Left colon (tissue), 2 donors: ENCODE results near the gene NEUROD1. TPM values are rescaled to one million over a fixed set of nuclear protein-coding genes. Genes with fewer than 3 reads are reported as not detected.
"Not testable (repeated sequence)": the region's sequence is repeated elsewhere in the genome, so short reads cannot be mapped to it uniquely, and the experiment has no call there.

Experiments
- ATAC-seq: fragments of 200-7000 bp; cut with Tn5 transposase; one replicate; pipeline ENCODE4 v1.9.1; 2020; ENCODE audit warnings: mild to moderate bottlenecking, moderate library complexity
- DNase-seq, 2 donors: peaks; one replicate each; pipeline ENCODE4 v3.0.0-alpha.2; 2020
- intact Hi-C, 2 donors: fragments of 100-400 bp; cut with DNase I in 1 of 2; cut with micrococcal nuclease in 1 of 2; formaldehyde crosslinking; loops; one replicate each; pipeline versions ENCODE4 v1.11.2 to v1.14.0; 2022; cut with DNase I, micrococcal nuclease
- long read RNA-seq: library from polyadenylated mRNA; unstranded; transcript quantifications from one replicate; pipeline ENCODE4 v2.0.0, GENCODE V29; 2021
- total RNA-seq, 2 donors: library from RNA; stranded (reverse); fragmentation: NEBNext Ultra II Directional; extraction: Animal tissue kit (Norgen Biotek cat#: 25700); gene quantifications; one replicate each; pipeline ENCODE4 v1.2.1, GENCODE V29; 2021
- donor health status: DM: no; HTN: no; CAD: no.
- donor health status: DM: yes; HTN: yes; CAD: no.

NEUROD1 gene
- total RNA-seq = 1 to 10 TPM; 2.2 to 3.3 TPM
- long read RNA-seq, partial matches to known transcripts = 0 of 2 reads
- long read RNA-seq, other reads (novel, unspliced or antisense) = 2 of 2 reads

GRCh38 chr2:181680055-181680936, at the start of gene NEUROD1:
TSS of gene NEUROD1 (minus strand) at chr2:181680517. CDS start at chr2:181678860, 1,657 bp downstream.
- intact Hi-C loops = no loop called here
- ATAC-seq (peak; percentile 37), DNase-seq (no peak)

DNA sequence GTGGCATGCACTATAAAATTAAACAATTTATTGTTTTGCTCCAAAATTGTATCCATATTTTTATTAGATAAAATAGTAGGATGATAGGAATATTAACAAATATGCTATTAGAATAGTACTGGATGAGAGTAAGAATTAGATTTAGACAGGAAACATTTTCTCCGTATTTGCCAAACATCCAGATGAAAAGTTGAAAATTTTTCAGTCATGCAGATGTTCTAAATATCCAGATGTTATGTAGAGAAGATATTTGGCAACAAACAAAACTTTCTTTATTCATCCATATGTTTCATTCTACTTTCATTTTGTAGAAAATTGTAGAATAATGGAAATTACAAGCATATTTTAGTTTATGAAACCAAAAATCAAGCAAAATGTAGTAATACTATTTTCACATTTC, 45.2 kb upstream of the NEUROD1 start:
- intact Hi-C loops = no loop called here
- ATAC-seq (no peak), DNase-seq (no peak)

DNA sequence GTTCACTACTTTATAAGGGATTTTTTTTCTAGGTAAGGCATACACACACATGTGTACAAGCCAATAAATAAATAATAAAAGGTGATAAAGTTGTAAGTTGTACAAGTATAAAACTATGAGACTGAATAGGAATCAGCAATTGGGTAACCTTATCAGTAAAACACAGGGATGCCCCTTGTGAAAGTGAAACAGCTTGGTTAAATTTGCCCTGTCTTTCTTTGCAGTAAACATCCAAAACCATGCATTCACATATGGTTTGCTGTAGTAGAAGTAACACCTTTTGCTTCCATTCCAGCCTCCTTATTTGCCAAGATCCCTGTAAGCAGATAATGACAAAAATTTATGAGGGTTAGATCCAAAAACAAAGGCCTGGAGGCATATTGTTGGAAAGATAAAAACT, 44.3 kb upstream of the NEUROD1 start:
- DNase-seq (no peak), ATAC-seq (no peak)
- intact Hi-C loops = no loop called here

GRCh38 chr2:181723731-181724130, 43.4 kb upstream of the NEUROD1 start:
- DNase-seq = no peak
- intact Hi-C loops = no loop called here
- no peak for ATAC-seq

- ATAC-seq (peak; percentile 79), DNase-seq (peak; percentile 40 to 80)
- intact Hi-C loops = loop anchor here in 1 of 2 donors (5.0 to 10.0 kb wide), 2 partner anchors 140 to 638 kb away; no protein-coding TSS in a partner anchor
These were observed 34.8 kb upstream of the NEUROD1 start for GRCh38 chr2:181715033-181715630.

- DNase-seq, ATAC-seq: not testable (repeated sequence)
- intact Hi-C loops = loop anchor here in 1 of 2 donors (5.0 to 10.0 kb wide), 2 partner anchors 136 to 1589 kb away; no protein-coding TSS in a partner anchor
These were observed 30.7 kb upstream of the NEUROD1 start for GRCh38 chr2:181711051-181711450.

DNA sequence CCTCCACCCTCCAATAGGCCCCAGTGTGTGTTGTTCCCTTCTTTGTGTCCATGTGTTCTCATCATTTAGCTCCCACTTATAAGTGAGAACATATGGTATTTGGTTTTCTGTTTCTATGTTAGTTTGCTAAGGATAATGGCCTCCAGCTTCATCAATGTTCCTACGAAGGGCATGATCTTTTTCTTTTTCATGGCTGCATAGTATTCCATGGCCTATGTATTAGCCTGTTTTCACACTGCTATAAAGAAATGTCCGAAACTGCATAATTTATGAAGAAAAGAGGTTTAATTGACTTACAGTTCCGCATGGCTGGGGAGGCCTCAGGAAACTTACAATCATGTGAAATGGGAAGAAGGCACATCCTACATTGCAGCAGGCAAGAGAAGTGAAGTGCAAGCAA, 22.2 kb upstream of the NEUROD1 start:
- ATAC-seq, intact Hi-C loops, DNase-seq: not testable (repeated sequence)

GRCh38 chr2:181698223-181698622, 17.9 kb upstream of the NEUROD1 start:
- intact Hi-C loops = no loop called here
- no peak for DNase-seq

DNA sequence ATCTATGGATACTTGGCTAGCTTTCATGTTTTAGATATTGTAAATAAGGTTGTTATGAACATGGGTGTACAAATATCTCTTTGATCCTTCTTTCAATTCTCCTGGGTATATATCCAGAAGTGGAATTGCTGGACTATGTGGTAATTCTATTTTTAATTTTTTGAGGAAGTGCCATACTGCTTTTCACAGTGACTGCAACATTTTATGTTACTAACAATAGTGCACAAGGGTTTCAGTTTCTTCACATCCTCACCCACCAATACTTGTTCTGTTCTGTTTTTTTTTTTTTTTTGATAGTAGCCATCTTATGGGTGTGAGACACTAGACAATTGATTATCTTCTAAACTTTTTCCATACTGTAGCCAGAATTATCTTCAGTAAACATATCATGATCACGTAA, 17.3 kb upstream of the NEUROD1 start:
- DNase-seq = no peak
- intact Hi-C loops = no loop called here
- no peak for ATAC-seq

More at GRCh38 chr2:181698223-181698622, 17.9 kb upstream of the NEUROD1 start:
- ATAC-seq = no peak

GRCh38 chr2:181697126-181697525, 16.8 kb upstream of the NEUROD1 start:
- DNase-seq = no peak
- no peak for ATAC-seq
- intact Hi-C loops = no loop called here

DNA sequence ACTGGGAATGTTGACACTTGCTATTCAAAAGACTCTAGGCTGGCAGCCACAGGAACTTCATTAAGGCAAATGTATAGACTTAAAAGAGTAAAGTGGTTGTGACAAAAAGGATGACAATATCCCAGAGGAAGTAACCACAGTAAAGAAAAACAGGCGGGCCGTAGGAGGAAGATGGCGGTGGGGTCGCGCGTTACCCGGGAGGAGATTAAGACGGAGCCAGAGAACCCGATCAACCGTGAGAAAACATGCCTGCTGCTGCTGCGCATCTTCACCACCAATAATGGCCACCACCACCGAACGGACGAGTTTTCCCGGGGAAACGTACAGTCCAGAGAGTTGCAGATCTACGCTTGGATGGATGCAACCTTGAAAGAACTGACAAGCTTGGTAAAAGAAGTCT, 14.0 kb upstream of the NEUROD1 start:
- no peak for ATAC-seq
- intact Hi-C loops = no loop called here
- no peak for DNase-seq

DNA sequence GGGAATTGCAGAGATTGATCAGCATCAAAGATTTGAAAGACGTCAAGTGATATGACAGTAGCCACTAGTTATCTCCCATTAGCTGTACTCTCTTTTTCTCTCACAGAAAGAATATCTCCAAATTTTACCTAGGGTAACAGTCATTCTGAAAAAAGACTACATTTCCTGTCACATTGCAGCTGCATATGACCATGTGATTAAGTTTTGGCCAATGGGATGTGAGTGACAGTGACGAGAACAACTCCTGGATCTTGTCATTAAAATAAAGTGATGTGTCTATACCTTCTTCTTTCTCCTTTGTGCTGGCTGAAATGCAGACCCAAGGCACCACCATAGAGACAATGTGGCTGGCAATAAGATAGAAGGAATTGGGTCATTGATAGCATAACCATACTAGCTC, 10.5 kb upstream of the NEUROD1 start:
- ATAC-seq (no peak), DNase-seq (no peak)
- intact Hi-C loops = no loop called here

GRCh38 chr2:181686576-181687185, 6.4 kb upstream of the NEUROD1 start:
- no peak for DNase-seq
- ATAC-seq = no peak
- intact Hi-C loops = no loop called here

DNA sequence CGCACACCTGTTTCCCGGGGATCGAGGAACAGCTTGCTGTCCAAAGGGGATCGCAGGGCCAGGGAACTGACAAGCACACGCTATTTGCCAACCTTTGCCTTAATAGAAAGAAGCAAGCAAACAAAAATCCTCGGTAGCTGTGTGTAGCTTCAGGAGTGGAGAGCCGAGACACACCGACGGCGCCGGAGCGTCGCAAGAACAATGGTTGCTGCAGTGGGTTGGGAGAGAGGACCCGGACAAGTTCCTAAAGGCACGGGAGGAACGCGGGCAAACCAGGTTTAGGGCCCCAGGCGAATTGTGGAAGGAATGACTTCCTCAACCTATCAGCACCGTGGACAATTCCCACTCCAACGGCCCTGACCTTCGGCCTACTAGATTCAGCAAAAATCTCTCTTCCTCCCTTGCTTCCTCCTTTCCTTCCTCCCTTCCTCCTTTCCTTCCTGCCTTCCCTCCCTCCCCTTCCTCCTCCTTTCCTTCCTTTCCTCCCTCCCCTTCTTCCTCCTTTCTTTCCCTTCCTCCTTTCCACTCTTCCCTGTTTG, 4.9 kb upstream of the NEUROD1 start:
- no peak for ATAC-seq
- DNase-seq = no peak
- intact Hi-C loops = no loop called here

DNA sequence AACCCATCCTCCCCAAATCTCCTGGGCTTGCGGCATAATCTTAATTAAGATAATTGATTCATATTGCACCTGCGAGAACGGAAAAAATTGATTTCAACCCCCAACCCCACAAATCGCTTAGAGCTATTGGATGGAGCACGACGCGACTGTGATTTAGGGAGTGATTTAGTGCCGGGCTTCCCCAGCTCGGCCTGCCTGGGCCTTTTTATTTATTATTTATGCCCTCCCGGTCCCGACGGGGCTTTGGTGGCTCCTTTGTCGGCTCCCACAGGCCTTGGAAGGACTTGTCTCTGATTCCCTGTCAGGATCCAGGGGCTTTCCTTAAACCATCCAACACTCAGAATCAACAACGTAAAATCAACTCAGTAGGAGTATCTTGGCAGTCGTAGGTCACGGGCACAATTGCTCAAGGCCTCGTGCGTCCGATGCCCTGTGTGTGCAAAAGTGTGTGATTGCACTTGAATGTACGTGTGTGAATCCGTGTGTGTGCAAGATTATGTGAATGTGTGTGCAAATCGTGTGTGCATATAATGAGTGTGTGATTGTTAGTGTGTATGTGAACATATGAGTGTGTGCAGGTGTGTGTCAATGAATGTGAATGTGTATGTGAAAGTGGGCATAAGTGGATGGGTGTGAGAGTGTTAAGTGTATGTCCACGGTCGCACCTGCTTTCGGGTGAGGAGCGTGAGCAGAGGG, 4.3 kb upstream of the NEUROD1 start:
- DNase-seq (no peak), ATAC-seq (no peak)
- intact Hi-C loops = no loop called here

DNA sequence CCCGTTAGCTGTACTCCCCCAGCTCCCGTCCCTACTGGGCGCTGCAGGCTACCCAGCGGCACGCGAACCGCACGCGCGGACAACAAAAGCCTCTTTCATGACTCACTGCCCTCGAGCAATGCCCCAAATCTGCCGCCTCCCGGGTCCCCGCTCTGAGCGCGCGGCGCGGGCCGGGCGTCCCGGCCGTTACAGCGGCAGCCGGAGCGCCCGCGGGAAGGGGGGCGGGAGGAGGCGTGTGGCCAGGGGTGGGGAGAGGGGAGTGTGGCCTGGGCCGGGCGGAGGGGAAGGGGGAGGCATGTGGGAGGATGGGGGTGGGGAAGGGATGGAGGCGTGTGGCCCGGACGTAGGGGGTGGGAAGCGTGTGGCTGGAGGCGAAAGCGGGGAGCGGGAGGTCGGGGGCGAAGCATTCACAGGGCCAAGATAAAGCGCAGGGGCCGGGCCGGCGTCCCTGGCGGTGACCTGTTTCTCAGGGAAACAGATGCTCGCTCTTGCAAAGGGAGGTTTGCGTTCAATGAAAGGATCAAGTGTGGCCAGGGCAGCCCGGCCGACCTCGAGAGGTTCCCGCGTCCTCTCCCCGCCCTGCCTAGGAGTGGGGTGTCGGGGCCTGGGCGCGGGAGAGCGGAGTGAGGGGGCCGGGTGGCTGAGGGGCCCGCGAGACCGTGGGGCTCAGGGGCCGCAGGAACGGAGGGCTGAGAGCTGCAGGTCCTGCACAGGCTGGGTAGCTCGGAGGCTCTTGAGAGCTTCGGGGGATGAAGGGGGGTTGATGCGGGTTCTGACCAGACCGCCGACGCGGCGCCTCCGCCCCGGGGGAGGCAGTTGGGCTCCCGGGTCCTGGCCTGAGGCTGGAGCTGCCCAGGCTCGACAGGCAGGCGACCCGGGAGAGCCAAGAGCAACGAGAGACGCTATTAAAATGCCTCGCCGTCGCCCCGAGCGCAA, 3.5 kb upstream of the NEUROD1 start:
- DNase-seq (no peak), ATAC-seq (no peak)
- intact Hi-C loops = no loop called here

GRCh38 chr2:181682795-181683517, 2.6 kb upstream of the NEUROD1 start:
- intact Hi-C loops = no loop called here
- ATAC-seq = no peak

More at GRCh38 chr2:181682795-181683517, 2.6 kb upstream of the NEUROD1 start:
- no peak for DNase-seq
